Measurements from ENCODE around the gene FUOM. TPM values are rescaled to one million over a fixed set of nuclear protein-coding genes. Genes with fewer than 3 reads are reported as not detected.

The FUOM gene
- total RNA-seq, 1 experiment from 2014 or later: 41.8 TPM

DNA sequence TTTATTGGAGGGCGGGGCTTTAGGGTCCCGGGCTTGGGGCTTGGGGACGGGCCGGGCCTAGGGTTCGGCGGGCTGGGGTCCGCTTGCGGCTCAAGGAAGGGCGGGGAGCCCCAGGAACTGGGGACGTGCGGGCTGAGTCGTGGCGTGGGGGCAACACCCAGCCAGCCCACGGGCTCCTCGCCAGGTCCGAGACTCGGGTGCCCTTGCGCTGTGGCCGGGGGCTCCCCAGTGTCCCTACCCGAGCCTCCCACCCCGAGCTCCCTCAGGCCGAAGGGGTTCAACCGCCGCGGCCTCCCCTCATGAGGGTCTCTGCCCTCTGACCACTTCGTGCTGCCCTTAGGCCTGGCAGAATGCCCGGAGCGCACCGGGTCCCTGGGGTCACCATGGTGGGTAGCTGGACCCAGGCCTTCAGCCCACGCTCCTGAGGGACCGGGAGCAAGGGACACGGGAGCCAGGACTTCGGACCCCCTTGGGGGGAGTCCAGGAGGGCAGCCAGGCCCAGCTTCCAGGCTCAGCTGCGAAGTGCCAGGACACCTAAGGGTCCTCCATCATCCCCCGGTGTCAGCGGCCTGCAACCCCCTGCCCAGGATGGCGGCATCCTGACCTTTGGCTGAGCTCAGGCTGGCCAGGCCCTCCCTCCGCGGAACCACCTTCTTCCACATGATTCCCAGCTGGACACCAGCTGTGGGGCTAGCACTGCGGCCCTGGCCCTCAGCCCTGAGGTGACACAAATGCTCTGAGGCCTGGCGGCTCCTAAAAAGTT lies 524 bp upstream of the FUOM start:
- Histone ChIP-seq H3K4ac (ENCODE audit: low read depth, low read length) (no peak overlapping the region), H2BK5ac (ENCODE audit: insufficient read length, low read length) (no peak overlapping the region), H4K8ac (replicated peaks; ENCODE audit: insufficient read length, low read depth, low read length) (no peak overlapping the region), H3T11ph (ENCODE audit: low read length) (no peak overlapping the region), H3K23me2 (ENCODE audit: insufficient read length, low read depth, low read length, poor library complexity, severe bottlenecking) (no peaks in the 10 kb centered on the region), H2AK5ac (ENCODE audit: insufficient read length, low read length) (no peak overlapping the region), H3K9me3 (ENCODE audit: control insufficient read depth, low read depth, low read length) (no peaks in the 10 kb centered on the region), H2BK20ac (ENCODE audit: low read depth, low read length, poor library complexity, severe bottlenecking) (no peak overlapping the region), H3K4me1 (ENCODE audit: insufficient read depth, low read length) (no peaks in the 10 kb centered on the region), H3K79me1 (ENCODE audit: insufficient read depth, low read depth, low read length, poor library complexity, severe bottlenecking) (no peaks in the 10 kb centered on the region), H3K23ac (ENCODE audit: insufficient read length, low read depth, low read length) (no peak overlapping the region), H3K27ac (ENCODE audit: insufficient read length, low read depth, low read length) (no peak overlapping the region), H4K20me1 (ENCODE audit: control insufficient read depth, insufficient read depth, insufficient read length) (no peaks in the 10 kb centered on the region), H3K79me2 (ENCODE audit: insufficient read depth, low read length) (no peaks in the 10 kb centered on the region), H3K27me3 (ENCODE audit: insufficient read depth, low read length) (no peaks in the 10 kb centered on the region; the same call in 1 of the 2 replicates), H3K4me2 (ENCODE audit: insufficient read depth, insufficient read length, low read length) (no peak overlapping the region), H2BK12ac (ENCODE audit: insufficient read length, low read depth, low read length) (no peak overlapping the region), H4K5ac (ENCODE audit: insufficient read length, low read depth, low read length) (no peak overlapping the region), H2BK15ac (ENCODE audit: low read depth, low read length) (no peak overlapping the region), H3K14ac (ENCODE audit: insufficient read depth, low read length) (no peak overlapping the region), H3K9ac (ENCODE audit: extremely low read depth, insufficient read length, low read length) (no peak overlapping the region), H2AFZ (ENCODE audit: low read length) (no peak overlapping the region), H3K18ac (ENCODE audit: insufficient read length, low read depth, low read length) (no peak overlapping the region), H3K56ac (ENCODE audit: insufficient read length, low read depth, low read length) (no peak overlapping the region), H2BK120ac (ENCODE audit: low read depth, low read length, poor library complexity, severe bottlenecking) (no peak overlapping the region), H4K91ac (ENCODE audit: insufficient read length, low read depth, low read length) (no peak overlapping the region)
- Mint-ChIP-seq H3K4me3 (no peak overlapping the region), H3K36me3 (ENCODE audit: insufficient read depth in 1 of 3, low read depth in 3 of 3) (peaks cover 14 to 23% (median 21%) of the 10 kb centered on the region in 3 experiments; a peak in 6 of 7 replicates), H3K27ac (no peak overlapping the region), H3K4me1 (peaks cover 0 to 2% of the 10 kb centered on the region in 2 experiments; a peak in 1 of 4 replicates), H3K9me3 (no peaks in the 10 kb centered on the region), H3K27me3 (ENCODE audit: low read depth) (peaks cover 24% of the 10 kb centered on the region)
- no CpG with 5 or more reads among the region's 41 CpGs for WGBS (ENCODE audit: extremely low coverage, insufficient read length, low lambda C conversion rate)
- no peak for DNase-seq
- TF ChIP-seq, protein P1, sequence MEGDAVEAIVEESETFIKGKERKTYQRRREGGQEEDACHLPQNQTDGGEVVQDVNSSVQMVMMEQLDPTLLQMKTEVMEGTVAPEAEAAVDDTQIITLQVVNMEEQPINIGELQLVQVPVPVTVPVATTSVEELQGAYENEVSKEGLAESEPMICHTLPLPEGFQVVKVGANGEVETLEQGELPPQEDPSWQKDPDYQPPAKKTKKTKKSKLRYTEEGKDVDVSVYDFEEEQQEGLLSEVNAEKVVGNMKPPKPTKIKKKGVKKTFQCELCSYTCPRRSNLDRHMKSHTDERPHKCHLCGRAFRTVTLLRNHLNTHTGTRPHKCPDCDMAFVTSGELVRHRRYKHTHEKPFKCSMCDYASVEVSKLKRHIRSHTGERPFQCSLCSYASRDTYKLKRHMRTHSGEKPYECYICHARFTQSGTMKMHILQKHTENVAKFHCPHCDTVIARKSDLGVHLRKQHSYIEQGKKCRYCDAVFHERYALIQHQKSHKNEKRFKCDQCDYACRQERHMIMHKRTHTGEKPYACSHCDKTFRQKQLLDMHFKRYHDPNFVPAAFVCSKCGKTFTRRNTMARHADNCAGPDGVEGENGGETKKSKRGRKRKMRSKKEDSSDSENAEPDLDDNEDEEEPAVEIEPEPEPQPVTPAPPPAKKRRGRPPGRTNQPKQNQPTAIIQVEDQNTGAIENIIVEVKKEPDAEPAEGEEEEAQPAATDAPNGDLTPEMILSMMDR (conservative IDR thresholded peaks at IDR 0.05): no peak
